Measurements from ENCODE around the gene FLOT2.

- TF ChIP-seq CTCF (IDR thresholded peaks at IDR 0.05) (no peak), POLR2A (IDR thresholded peaks at IDR 0.05) (no peak)
Observed at GRCh38 chr17:28839221-28839620, 58.3 kb downstream of the FLOT2 start.

Measured in esophagus squamous epithelium (tissue), 4 donors.